Skin epidermis (tissue), 12 donors: ENCODE data around the gene SUB1.

Source experiments
- H3K27ac ChIP-seq, 21 experiments: fragments of 200-600 bp; sonication (generic) in 11 of 21; one replicate each; pipeline ENCODE4 v1.5.0; 2020; ENCODE audit warnings: mild to moderate bottlenecking in 3 of 21, inconsistent platforms in 2 of 21, moderate library complexity in 2 of 21
- H3K4me3 ChIP-seq, 7 experiments: fragments of 200-600 bp; sonication (generic) in 2 of 7; one replicate each; pipeline ENCODE4 v1.5.0; 2020; ENCODE audit warnings: inconsistent platforms in 2 of 7, mild to moderate bottlenecking in 2 of 7, moderate library complexity in 1 of 7

The SUB1 gene

GRCh38 chr5:32597041-32597629 is 11.8 kb downstream of the SUB1 start:
- peak overlapping the region in 1 of 21 experiments; percentile 4 for H3K27ac ChIP-seq
- H3K4me3 ChIP-seq, result no peak overlapping the region

GRCh38 chr5:32598260-32598937 is 13.0 kb downstream of the SUB1 start:
- no peak overlapping the region for H3K4me3 ChIP-seq
- no peak overlapping the region for H3K27ac ChIP-seq

DNA sequence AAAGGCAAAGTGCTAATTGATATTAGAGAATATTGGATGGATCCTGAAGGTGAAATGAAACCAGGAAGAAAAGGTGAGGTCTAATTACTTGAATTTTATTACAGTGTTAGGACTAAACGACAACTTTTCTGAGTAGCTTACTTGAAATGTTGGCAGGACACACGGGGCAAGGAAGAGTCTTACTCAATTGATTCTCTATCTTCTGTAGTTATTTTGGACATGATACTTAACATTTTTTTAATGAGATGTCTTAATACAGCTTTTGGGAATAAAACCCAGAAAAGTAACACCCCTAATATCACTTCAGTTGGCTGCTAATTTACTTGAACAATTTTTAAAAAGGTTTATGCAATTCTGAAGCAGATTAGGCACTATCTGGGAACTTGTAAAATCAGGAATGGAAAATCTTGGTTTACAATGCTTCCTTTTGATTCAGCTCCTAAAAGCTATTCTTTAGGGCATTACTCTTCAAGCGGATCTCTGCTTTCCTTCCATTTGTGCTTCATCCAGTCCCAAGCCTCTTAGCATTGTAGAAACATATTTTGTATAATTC is 13.7 kb downstream of the SUB1 start:
- Histone ChIP-seq H3K27ac (peak overlapping the region in 1 of 21 experiments; percentile 9), H3K4me3 (no peak overlapping the region)

- no peak overlapping the region for H3K4me3 ChIP-seq
- no peak overlapping the region for H3K27ac ChIP-seq
These were observed 14.8 kb downstream of the SUB1 start for GRCh38 chr5:32600054-32600622.

DNA sequence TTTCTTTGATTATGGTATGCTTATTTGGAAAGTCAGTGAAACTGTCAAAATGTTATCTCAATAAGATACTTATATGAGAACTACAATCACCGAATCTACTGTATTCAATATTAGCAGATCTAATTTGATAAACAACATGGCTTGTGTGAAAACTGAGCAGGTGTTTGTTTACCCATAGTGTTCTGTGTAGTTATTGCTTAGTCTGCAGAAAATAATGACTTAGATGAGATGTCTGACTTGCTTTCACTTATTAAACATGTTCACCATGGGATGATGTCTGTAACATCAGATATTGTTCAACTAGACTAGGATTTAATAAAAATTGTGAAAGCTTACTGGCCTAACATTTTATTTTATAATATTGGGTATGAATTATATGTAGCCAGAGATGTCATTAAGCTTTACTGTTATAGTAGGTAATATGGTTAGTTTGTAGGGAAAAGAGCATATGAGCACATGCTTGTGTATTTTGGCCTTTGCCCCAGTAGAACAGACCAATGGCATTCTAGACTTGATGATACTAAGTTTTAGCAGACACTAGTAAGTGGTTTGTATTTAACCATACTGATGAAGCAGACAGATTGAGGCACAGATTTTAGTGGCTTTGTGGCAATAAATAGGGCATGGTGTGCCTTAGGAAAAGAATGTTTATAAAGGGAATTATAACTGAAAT is 16.4 kb downstream of the SUB1 start:
- no peak overlapping the region for H3K27ac ChIP-seq

DNA sequence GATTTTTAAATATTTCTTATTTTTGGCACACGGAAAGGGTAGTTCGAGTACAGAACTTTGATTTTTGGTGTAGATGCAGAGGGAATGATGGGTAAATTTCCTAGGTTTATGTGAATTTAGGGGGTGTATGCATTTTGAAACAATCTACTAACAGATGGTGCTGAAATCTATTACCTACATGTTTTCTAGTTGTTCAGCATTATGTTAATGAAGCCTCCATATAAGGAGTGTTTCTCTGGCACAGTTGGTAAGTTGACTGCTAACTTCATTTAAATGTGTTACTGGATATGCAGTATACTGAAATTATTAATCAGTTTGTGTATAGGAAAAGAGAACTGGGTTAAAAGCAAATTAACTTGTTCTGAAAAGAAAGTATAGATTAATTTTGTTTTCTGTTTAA is 17.5 kb downstream of the SUB1 start:
- Histone ChIP-seq H3K4me3 (no peak overlapping the region), H3K27ac (no peak overlapping the region)

More for the DNA sequence above, 16.4 kb downstream of the SUB1 start:
- H3K4me3 ChIP-seq, result no peak overlapping the region

DNA sequence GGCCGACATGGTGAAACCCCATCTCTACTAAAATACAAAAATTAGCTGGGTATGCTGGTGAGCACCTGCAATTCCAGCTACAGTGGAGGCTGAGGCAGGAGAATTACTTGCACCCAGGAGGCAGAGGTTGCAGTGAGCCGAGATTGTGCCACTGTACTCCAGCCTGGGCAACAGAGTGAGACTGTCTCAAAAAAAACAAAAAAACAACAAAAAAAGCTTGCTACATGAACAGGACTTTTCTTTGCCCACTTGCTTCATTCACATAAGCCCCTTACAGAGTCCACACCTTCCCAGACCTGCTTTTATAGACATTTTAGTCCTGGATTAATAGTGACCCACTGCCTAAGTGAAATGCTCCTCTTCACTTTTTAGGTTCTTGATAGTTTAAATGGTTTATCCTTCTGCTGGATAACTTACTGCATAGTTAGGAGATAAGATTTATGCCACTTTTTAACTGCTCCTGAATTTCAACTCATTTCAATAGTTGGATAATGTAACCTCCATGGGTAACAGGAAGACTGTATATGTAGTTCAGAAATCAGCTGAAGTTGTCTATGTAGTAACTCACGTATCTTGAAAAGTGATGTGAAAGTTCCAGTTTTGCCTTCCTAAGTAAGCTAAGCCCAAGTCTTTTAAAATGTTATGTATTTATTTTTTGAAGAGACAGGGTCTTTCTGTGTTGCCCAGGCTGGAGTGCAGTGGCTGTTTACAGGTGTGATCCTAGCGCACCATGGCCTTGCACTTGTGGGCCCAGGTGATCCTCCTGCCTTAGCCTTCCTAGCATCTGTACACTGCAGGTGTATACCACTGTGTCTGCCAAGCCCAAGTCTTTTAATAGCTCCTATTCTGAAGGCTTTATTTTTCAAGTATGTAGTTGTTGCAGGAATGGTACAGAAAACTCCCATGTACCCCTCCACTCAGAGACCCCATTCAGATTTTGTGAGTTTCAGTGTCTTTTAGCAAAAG is 19.7 kb downstream of the SUB1 start:
- no peak overlapping the region for H3K27ac ChIP-seq
- no peak overlapping the region for H3K4me3 ChIP-seq

DNA sequence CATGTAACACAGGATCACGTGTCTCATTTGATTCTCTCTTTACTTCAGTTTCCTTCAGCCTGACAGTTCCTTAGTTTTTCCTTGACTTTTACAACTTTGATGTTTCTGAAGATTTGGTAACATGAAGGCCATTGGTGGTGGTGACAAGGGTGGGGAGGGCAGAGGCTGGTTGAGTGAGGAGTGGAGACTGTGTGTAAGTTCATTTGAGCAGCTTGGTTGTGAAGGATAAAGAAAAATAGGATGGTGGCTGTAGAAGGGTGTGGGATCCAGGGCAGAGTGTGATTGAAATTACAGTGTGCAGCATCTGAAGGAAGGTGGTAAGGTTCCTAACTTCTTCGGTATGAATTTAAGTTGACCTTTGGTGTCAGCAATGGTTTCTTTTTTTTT is 20.4 kb downstream of the SUB1 start:
- no peak overlapping the region for H3K27ac ChIP-seq
- no peak overlapping the region for H3K4me3 ChIP-seq

GRCh38 chr5:32612134-32612888 is 27.0 kb downstream of the SUB1 start:
- Histone ChIP-seq H3K27ac (no peak overlapping the region), H3K4me3 (no peak overlapping the region)

DNA sequence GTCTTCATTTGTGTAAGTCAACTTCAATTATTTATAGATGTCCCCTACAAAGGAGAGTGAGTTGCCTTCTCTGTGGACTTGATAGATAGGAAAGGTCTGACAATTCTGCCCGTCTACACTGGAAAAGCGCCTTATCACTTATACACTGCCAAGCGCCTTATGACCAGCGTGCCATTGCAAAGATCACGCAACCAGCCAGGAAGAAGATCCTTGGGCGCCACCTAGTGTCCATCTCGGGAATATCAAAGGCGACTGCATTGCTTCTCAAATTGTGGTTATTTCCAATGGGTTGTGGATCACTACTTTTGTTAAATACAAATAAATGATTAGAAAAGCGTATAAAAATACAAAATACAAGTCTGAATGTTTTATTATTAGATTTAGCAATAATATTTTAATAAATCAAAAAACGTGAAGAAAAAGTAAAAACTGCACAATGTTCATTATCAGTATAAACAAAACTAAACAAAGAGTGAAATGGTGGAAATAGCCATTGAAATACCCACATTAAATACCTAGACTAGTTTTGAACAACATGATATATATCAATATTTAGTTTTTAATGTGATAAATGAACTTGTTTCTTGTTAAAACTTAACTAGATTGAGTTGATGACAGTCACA is 27.8 kb downstream of the SUB1 start:
- Histone ChIP-seq H3K4me3 (no peak overlapping the region), H3K27ac (no peak overlapping the region)

GRCh38 chr5:32615236-32615635 is 29.9 kb downstream of the SUB1 start:
- H3K4me3 ChIP-seq, result no peak overlapping the region
- H3K27ac ChIP-seq, result no peak overlapping the region

DNA sequence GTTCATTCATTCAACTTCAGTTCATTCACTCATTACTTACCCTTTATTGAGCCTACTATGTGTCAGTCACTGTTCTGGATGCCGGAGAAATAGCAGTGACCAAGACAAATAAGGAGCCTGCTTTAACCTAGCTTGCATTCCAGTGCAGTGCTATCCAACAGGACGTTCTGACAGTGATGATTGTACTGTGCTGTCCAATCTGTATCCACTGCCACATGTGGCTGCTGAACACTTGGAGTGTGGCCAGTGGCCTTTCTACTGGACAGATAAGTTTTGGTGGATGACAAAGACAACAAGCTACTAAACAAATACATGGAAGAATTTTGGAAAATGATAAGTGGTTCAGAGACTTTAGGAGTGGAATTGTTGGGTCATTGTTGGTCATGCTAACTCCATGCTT is 33.6 kb downstream of the SUB1 start:
- no peak overlapping the region for H3K4me3 ChIP-seq
- H3K27ac ChIP-seq, result no peak overlapping the region

- Histone ChIP-seq H3K27ac (no peak overlapping the region), H3K4me3 (no peak overlapping the region)
These were observed 35.9 kb downstream of the SUB1 start for GRCh38 chr5:32621256-32621655.

DNA sequence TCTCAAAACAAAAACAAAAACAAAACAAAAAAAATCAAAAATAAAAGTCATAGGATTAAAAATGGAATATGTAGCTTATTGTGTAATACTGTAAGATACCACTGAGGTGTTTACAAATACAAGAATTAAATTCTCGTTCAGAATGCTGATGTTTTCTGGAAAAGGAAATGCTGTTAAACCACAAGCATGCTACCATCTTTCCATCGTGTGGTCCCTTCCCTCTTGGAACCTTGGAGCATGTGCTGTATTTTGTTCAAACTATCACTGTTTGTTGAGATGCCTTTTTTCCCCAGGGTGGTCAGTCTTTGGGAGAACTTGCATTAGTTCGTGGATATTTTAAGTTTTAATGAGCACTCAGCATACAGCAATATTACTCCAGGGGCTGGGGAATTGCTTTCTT is 39.7 kb downstream of the SUB1 start:
- Histone ChIP-seq H3K4me3 (no peak overlapping the region), H3K27ac (no peak overlapping the region)

- H3K27ac ChIP-seq, result no peak overlapping the region
- H3K4me3 ChIP-seq, result no peak overlapping the region
These were observed 40.2 kb downstream of the SUB1 start for GRCh38 chr5:32625547-32625946.

GRCh38 chr5:32627219-32627870 is 42.0 kb downstream of the SUB1 start:
- H3K27ac ChIP-seq, result no peak overlapping the region
- no peak overlapping the region for H3K4me3 ChIP-seq

DNA sequence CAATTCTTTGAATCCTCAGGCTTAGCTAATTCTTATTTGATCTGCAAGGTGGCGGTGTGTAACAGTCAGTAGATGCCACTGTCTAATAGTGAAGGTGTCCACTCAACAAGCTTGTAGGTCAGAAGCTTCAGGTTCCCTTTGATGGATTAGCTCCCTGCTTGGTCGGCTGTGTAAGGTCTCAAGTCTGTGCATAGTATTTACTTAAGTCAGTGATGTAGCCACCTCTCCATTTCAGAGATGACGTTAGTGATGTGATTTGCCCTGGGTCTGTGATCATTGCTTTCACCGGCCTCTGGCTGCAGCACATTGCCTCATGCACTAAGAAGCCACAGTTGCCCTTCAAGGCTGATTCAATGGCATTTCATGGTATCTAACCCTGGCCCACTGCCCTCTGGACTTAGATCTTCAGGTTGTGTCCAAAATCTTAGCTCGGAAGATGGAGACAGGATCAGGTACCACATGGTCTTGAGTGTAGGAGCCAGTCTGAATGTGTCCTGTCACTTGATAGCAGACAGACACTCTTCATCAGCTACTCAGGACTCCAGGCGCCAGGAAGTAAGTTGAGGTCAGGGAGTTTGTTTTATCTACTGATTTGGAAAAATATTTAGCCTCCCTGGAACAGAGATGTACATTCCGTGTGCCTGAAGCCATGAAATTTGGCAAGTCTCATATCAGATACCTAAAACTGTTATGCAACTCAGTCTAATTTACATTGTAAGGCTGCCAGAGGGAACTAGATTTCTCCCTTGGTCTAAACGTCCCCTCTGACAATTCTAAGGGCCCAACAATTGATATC is 42.9 kb downstream of the SUB1 start:
- H3K27ac ChIP-seq, result no peak overlapping the region
- no peak overlapping the region for H3K4me3 ChIP-seq
